A673 (cell line): ENCODE results near the gene CYP3A7. TPM values are rescaled to one million over a fixed set of nuclear protein-coding genes. Genes with fewer than 3 reads are reported as not detected.
"Not testable (repeated sequence)": the region's sequence is repeated elsewhere in the genome, so short reads cannot be mapped to it uniquely, and the experiment has no call there.

Source experiments
- BruUV-seq: library from RNA; stranded (reverse); fragments of 400-500 nt; replicated peaks from 2 replicates; lab custom pipeline; 2021; lab: Mats Ljungman, UMichigan
- CTCF ChIA-PET: fragments of 300-600 bp; sonication (Branson Sonifier 250); formaldehyde crosslinking; loops from one replicate; lab custom pipeline; 2022; ENCODE audit warnings: antibody characterized with exemption; lab: Charles Lee
- POLR2A ChIA-PET: fragments of 300-600 bp; sonication (Branson Sonifier 250); formaldehyde crosslinking; loops from one replicate; lab custom pipeline; 2022; ENCODE audit warnings: antibody characterized with exemption; ENCODE audit not compliant: low non-redundant PET; lab: Charles Lee
- DNase-seq: peaks from one replicate; pipeline ENCODE4 v3.0.0-alpha.2; 2015; ENCODE audit warnings: low spot score
- H3K27ac ChIP-seq: fragments of 200-600 bp; sonication (generic); 2 replicates; pipeline ENCODE4 v1.5.1; 2016; ENCODE audit warnings: mixed run types, low read depth, mild to moderate bottlenecking, mixed read lengths, antibody characterized with exemption, low read length; ENCODE audit not compliant: poor library complexity, severe bottlenecking
- H3K27me3 ChIP-seq: fragments of 200-600 bp; sonication (generic); replicated peaks from 2 replicates; pipeline ENCODE4 v1.6.1; 2017; ENCODE audit warnings: mixed run types, low read depth, mild to moderate bottlenecking, mixed read lengths, antibody characterized with exemption, low read length; ENCODE audit not compliant: insufficient read depth, poor library complexity
- H3K36me3 ChIP-seq: fragments of 200-600 bp; sonication (generic); 2 replicates; pipeline ENCODE4 v1.6.1; 2016; ENCODE audit warnings: mixed run types, mild to moderate bottlenecking, mixed read lengths, antibody characterized with exemption, low read length; ENCODE audit not compliant: insufficient read depth, poor library complexity, severe bottlenecking
- H3K4me1 ChIP-seq: fragments of 200-600 bp; sonication (generic); 2 replicates; pipeline ENCODE4 v1.6.1; 2017; ENCODE audit warnings: mixed run types, mild to moderate bottlenecking, mixed read lengths, antibody characterized with exemption, low read length; ENCODE audit not compliant: insufficient read depth, poor library complexity, severe bottlenecking
- H3K4me3 ChIP-seq: fragments of 200-600 bp; sonication (generic); 2 replicates; pipeline ENCODE4 v1.5.1; 2016; ENCODE audit warnings: low read depth, mixed run types, mild to moderate bottlenecking, mixed read lengths, low read length; ENCODE audit not compliant: poor library complexity, severe bottlenecking
- H3K9me3 ChIP-seq: fragments of 200-600 bp; sonication (generic); 2 replicates; pipeline ENCODE4 v1.6.1; 2016; ENCODE audit warnings: mixed run types, low read depth, mild to moderate bottlenecking, mixed read lengths, antibody characterized with exemption, low read length; ENCODE audit not compliant: poor library complexity, severe bottlenecking
- EZH2 ChIP-seq: fragments of 200-600 bp; sonication (generic); IDR thresholded peaks from 2 replicates; pipeline ENCODE4 v1.6.1; 2017; ENCODE audit warnings: borderline replicate concordance, low read depth, mild to moderate bottlenecking, mixed read lengths, antibody characterized with exemption, low read length; ENCODE audit not compliant: poor library complexity, severe bottlenecking
- intact Hi-C: fragments of 100-400 bp; cut with micrococcal nuclease; formaldehyde crosslinking; loops from one replicate; pipeline ENCODE4 v1.10.0; 2022; ENCODE audit not compliant: unreplicated experiment
- total RNA-seq: library from RNA; stranded (reverse); gene quantifications from 2 replicates; pipeline ENCODE4 v1.2.3, GENCODE V29; 2021
- TF ChIP-seq, protein P1 (sequence below): fragments of 300-800, 200-600 bp; sonication (generic); conservative IDR thresholded peaks from 2 replicates; pipeline ENCODE4 v1.5.1; 2017; ENCODE audit warnings: low read depth, mild to moderate bottlenecking, antibody characterized with exemption, low read length, moderate library complexity, mixed read lengths

Gene CYP3A7
- total RNA-seq, 1 experiment from 2014 or later, result not detected

DNA sequence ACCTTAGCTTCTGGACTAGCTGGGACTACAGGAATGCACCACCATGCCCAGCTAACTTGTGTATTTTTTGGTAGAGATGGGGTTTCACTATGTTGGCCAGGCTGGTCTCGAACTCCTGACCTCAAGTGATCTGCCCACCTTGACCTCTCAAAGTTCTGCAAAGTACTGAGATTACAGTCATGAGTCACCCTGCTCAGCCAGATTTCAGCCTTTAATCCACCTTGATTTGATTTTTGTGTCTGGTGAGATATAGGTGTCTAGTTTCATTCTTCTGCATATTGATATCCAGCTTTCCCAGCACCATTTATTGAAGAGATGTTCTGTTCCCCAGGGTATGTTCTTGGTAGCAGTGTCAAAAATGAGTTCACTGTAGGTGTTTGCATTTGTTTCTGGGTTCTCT lies 20.1 kb upstream of the CYP3A7 start:
- H3K4me3 ChIP-seq, result no peak overlapping the region
- TF ChIP-seq, protein P1, sequence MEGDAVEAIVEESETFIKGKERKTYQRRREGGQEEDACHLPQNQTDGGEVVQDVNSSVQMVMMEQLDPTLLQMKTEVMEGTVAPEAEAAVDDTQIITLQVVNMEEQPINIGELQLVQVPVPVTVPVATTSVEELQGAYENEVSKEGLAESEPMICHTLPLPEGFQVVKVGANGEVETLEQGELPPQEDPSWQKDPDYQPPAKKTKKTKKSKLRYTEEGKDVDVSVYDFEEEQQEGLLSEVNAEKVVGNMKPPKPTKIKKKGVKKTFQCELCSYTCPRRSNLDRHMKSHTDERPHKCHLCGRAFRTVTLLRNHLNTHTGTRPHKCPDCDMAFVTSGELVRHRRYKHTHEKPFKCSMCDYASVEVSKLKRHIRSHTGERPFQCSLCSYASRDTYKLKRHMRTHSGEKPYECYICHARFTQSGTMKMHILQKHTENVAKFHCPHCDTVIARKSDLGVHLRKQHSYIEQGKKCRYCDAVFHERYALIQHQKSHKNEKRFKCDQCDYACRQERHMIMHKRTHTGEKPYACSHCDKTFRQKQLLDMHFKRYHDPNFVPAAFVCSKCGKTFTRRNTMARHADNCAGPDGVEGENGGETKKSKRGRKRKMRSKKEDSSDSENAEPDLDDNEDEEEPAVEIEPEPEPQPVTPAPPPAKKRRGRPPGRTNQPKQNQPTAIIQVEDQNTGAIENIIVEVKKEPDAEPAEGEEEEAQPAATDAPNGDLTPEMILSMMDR, result no peak
- no peak for TF ChIP-seq EZH2
- BruUV-seq, result no TSS peak

DNA sequence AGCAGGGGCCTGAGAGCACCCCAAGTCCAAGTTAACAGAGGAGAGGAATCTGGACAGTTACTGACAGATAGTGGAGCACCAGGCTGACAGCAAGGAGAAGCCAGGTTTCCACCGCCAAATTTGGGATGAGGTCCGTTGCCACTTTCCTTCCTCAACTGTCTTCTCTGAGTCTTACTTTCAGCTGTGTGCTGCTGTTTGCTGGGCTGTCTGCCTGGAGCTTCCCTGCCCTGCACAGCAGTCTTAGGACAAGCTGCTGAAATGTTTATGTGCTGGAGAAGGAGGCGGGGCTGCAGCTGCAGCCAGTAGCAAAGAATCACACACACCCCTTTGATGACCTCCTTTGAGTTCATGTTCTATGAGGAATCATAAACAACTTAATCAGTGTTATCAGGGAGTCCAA lies 17.4 kb upstream of the CYP3A7 start:
- Histone ChIP-seq H3K4me1 (no peaks in the 10 kb centered on the region), H3K27ac (no peak overlapping the region), H3K36me3 (no peaks in the 10 kb centered on the region), H3K27me3 (peaks cover 3% of the 10 kb centered on the region), H3K9me3 (no peaks in the 10 kb centered on the region), H3K4me3 (no peak overlapping the region)
- no peak for TF ChIP-seq EZH2
- TF ChIP-seq, protein P1, result no peak
- POLR2A ChIA-PET, result no interaction called here
- no peak for DNase-seq
- intact Hi-C loops, result no loop called here
- no TSS peak for BruUV-seq
- CTCF ChIA-PET, result no interaction called here

More for the DNA sequence above, 20.1 kb upstream of the CYP3A7 start:
- intact Hi-C loops, result no loop called here
- DNase-seq, result no peak
- Histone ChIP-seq H3K36me3 (no peaks in the 10 kb centered on the region), H3K27me3 (peaks cover 3% of the 10 kb centered on the region), H3K27ac (no peak overlapping the region), H3K4me1 (no peaks in the 10 kb centered on the region), H3K9me3 (no peaks in the 10 kb centered on the region)
- CTCF ChIA-PET, result no interaction called here
- POLR2A ChIA-PET, result no interaction called here

DNA sequence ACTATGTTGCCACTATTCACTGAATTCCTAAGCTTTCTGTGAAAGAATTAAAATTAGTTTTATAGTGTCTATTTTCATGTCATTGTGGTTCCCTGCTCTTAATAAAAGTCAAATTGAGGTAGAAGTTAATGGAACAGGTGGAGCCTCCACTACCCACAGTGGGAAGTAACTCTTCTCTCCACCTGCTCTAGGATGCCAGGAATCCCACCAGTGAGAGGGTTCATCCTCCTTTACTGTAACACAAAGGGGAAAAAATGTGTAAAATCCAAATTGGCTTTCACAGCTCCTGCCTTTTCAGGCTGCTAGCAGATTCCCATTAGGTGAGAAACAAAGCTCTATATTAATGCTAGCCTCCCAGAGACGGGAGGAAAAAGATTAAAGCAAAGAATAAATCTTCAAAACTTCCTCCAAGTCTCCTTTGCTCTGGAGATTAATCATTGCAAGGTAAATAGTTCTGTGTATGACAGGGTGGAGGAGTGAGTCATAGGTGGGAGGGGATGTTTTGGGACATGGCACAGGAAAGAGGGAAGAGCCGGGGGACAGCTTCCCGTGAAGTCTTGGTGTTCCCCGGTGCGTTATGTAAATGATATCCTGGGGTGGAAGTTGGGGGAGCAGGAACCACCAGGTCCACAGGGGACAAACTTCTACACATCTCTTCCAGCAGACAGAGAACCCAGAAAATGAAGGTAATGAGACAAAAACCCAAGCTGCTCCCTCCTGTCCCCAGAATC lies 16.5 kb upstream of the CYP3A7 start:
- H3K27me3 ChIP-seq, H3K27ac ChIP-seq, DNase-seq, H3K4me3 ChIP-seq, POLR2A ChIA-PET, H3K36me3 ChIP-seq, BruUV-seq, H3K9me3 ChIP-seq, CTCF ChIA-PET, intact Hi-C loops, H3K4me1 ChIP-seq: not testable (repeated sequence)
